Measurements from ENCODE around the gene ALDH3B1.
"Not testable (repeated sequence)": the region's sequence is repeated elsewhere in the genome, so short reads cannot be mapped to it uniquely, and the experiment has no call there.

DNA sequence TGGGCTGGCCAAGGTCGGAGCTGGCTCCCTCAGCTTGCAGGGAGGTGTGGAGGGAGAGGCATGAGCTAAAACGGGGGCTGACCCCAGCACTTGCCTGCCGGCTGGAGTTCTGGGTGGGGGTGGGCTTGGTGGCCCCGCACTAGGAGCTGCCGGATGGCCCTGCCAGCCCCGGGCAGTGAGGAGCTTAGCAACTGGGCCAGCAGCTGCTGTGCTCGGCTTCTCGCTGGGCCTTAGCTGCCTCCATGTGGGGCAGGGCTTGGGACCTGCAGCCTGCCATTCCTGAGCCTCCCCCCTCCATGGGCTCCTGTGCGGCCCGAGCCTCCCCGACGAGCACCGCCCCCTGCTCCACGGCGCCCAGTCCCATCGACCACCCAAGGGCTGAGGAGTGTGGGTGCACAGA is 46.9 kb upstream of the ALDH3B1 start:
- not testable (repeated sequence) for TF ChIP-seq POLR2A (IDR thresholded peaks at IDR 0.05)
- TF ChIP-seq, protein P1, sequence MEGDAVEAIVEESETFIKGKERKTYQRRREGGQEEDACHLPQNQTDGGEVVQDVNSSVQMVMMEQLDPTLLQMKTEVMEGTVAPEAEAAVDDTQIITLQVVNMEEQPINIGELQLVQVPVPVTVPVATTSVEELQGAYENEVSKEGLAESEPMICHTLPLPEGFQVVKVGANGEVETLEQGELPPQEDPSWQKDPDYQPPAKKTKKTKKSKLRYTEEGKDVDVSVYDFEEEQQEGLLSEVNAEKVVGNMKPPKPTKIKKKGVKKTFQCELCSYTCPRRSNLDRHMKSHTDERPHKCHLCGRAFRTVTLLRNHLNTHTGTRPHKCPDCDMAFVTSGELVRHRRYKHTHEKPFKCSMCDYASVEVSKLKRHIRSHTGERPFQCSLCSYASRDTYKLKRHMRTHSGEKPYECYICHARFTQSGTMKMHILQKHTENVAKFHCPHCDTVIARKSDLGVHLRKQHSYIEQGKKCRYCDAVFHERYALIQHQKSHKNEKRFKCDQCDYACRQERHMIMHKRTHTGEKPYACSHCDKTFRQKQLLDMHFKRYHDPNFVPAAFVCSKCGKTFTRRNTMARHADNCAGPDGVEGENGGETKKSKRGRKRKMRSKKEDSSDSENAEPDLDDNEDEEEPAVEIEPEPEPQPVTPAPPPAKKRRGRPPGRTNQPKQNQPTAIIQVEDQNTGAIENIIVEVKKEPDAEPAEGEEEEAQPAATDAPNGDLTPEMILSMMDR (IDR thresholded peaks at IDR 0.05): not testable (repeated sequence)

All from body of pancreas (tissue), 4 donors.